Measurements from ENCODE around the gene LAMB1.
"Not testable (repeated sequence)": the region's sequence is repeated elsewhere in the genome, so short reads cannot be mapped to it uniquely, and the experiment has no call there.

The LAMB1 gene

GRCh38 chr7:107917763-107918651 is 85.0 kb downstream of the LAMB1 start:
- DNase-seq (ENCODE audit: low read depth): no peak

GRCh38 chr7:107915541-107915940 is 87.4 kb downstream of the LAMB1 start:
- DNase-seq (ENCODE audit: low read depth): no peak

GRCh38 chr7:107914831-107915230 is 88.1 kb downstream of the LAMB1 start:
- DNase-seq (ENCODE audit: low read depth): no peak

- no peak for DNase-seq (ENCODE audit: low read depth)
These were observed 89.1 kb downstream of the LAMB1 start for GRCh38 chr7:107913851-107914250.

GRCh38 chr7:107911981-107912380 is 91.0 kb downstream of the LAMB1 start:
- no peak for DNase-seq (ENCODE audit: low read depth)

GRCh38 chr7:107909445-107909844 is 93.5 kb downstream of the LAMB1 start:
- DNase-seq (ENCODE audit: low read depth): no peak

- no peak for DNase-seq (ENCODE audit: low read depth)
These were observed 95.2 kb downstream of the LAMB1 start for GRCh38 chr7:107907790-107908189.

- no peak for DNase-seq (ENCODE audit: low read depth)
These were observed 100.6 kb downstream of the LAMB1 start for GRCh38 chr7:107902381-107902780.

- no peak for DNase-seq (ENCODE audit: low read depth)
These were observed 102.4 kb downstream of the LAMB1 start for GRCh38 chr7:107900496-107901015.

GRCh38 chr7:107898997-107899594 is 103.9 kb downstream of the LAMB1 start:
- no peak for DNase-seq (ENCODE audit: low read depth)

- not testable (repeated sequence) for DNase-seq (ENCODE audit: low read depth)
These were observed 110.6 kb downstream of the LAMB1 start for GRCh38 chr7:107892367-107892741.

GRCh38 chr7:107891636-107892366 is 111.2 kb downstream of the LAMB1 start:
- DNase-seq (ENCODE audit: low read depth): no peak

GRCh38 chr7:107890962-107891635 is 111.9 kb downstream of the LAMB1 start, which contains the start of gene DLD:
Gene DLD (plus strand): TSS chr7:107891183. CDS start chr7:107891251, 68 bp downstream.
- peak; percentile 87 for DNase-seq (ENCODE audit: low read depth)

- DNase-seq (ENCODE audit: low read depth): no peak
These were observed 112.4 kb downstream of the LAMB1 start for GRCh38 chr7:107890493-107890961.

GRCh38 chr7:107889992-107890391 is 113.0 kb downstream of the LAMB1 start:
- no peak for DNase-seq (ENCODE audit: low read depth)

- DNase-seq (ENCODE audit: low read depth): not testable (repeated sequence)
These were observed 115.1 kb downstream of the LAMB1 start for GRCh38 chr7:107887827-107888226.

- no peak for DNase-seq (ENCODE audit: low read depth)
These were observed 118.7 kb downstream of the LAMB1 start for GRCh38 chr7:107884066-107884818.

- no peak for DNase-seq (ENCODE audit: low read depth)
These were observed 120.2 kb downstream of the LAMB1 start for GRCh38 chr7:107882766-107883165.

GRCh38 chr7:107879400-107880035 is 123.4 kb downstream of the LAMB1 start:
- DNase-seq (ENCODE audit: low read depth): no peak

- DNase-seq (ENCODE audit: low read depth): no peak
These were observed 124.3 kb downstream of the LAMB1 start for GRCh38 chr7:107878636-107879035.
